H1 (cell line): ENCODE results near the gene ISM1. TPM values are rescaled to one million over a fixed set of nuclear protein-coding genes. Genes with fewer than 3 reads are reported as not detected.

Experiments used
- BRCA1 ChIP-seq: IDR thresholded peaks from 2 replicates; pipeline ENCODE4 v1.6.1; 2012; ENCODE audit warnings: low read depth, low read length, improper control_type of control experiment
- CHD1 ChIP-seq: IDR thresholded peaks from 2 replicates; pipeline ENCODE4 v1.6.1; 2012; ENCODE audit warnings: low read depth, low read length, improper control_type of control experiment
- CHD7 ChIP-seq: fragments of 300-600 bp; sonication (generic); IDR thresholded peaks from 2 replicates; pipeline ENCODE4 v1.7.1; 2012; ENCODE audit warnings: low read length, moderate library complexity, mild to moderate bottlenecking, inconsistent platforms; ENCODE audit not compliant: insufficient replicate concordance
- CTCF ChIP-seq, 3 experiments: IDR thresholded peaks; 1 replicate in 2 of 3; 2 replicates in 1 of 3; pipeline versions ENCODE4 v1.5.1 to v1.6.1; 2011; ENCODE audit warnings: low read length in 3 of 3, mild to moderate bottlenecking in 3 of 3, inconsistent platforms in 2 of 3, low read depth in 1 of 3, moderate library complexity in 1 of 3; ENCODE audit not compliant: insufficient read depth in 1 of 3; ENCODE audit errors: control extremely low read depth in 1 of 3
- polyA plus RNA-seq, 7 experiments: library from polyadenylated mRNA; depleted of rRNA in 3 of 7; stranded (reverse) in 5 of 7; unstranded in 2 of 7; fragments of >200 nt in 5 of 7; fragments of 200-250 nt in 2 of 7; gene quantifications; 1 replicate in 5 of 7; 2 replicates in 1 of 7; 4 replicates in 1 of 7; pipeline versions ENCODE4 v1.2.1 to v1.2.3, GENCODE V29; 2011 to 2013; ENCODE audit warnings: missing spikeins in 2 of 7, mixed read lengths in 2 of 7
- total RNA-seq: library from RNA; stranded (reverse); fragmentation: NEBNext Ultra II Directional; extraction: Animal tissue kit (Norgen Biotek cat#: 25700); gene quantifications from 2 replicates; pipeline ENCODE4 v1.2.1, GENCODE V29; 2021

The ISM1 gene
- total and polyA plus RNA-seq, 2 of the 8 experiments (the other 6 are each of a cell fraction or from before 2014, with no cell fraction given): 0.62 to 0.97 TPM

DNA sequence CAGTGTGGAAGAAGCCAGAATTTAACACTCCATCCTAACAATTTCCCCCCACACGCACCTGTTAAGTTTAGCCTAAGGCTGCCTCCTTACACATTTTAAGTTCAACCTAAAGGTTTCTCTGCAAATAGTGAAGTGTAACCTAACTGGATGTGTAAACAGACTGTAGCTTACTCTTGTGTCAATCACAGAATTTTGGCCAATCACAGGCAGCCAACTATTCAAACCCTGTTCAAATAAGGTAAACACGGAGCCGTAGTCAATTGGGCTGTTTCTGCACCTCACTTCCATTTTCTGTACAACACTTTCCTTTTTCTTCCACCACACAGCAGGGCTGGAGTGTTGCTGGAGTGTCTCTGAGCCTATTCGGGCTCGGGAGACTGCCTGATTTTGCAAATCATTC lies 92.1 kb downstream of the ISM1 start (continued):
- TF ChIP-seq CHD7 (no peak), BRCA1 (no peak), CTCF (IDR thresholded peaks at IDR 0.05; ENCODE audit: control extremely low read depth in 1 of 3, insufficient read depth in 1 of 3, low read depth in 1 of 3, low read length in 3 of 3) (no peak), CHD1 (no peak)
